H1 (cell line): ENCODE measurements around the gene RNF20. TPM values are rescaled to one million over a fixed set of nuclear protein-coding genes. Genes with fewer than 3 reads are reported as not detected.

Experiments used
- SIX5 ChIP-seq: IDR thresholded peaks from 2 replicates; pipeline ENCODE4 v1.6.1; 2011; ENCODE audit warnings: mild to moderate bottlenecking, low read depth, low read length
- polyA plus RNA-seq, 7 experiments: library from polyadenylated mRNA; depleted of rRNA in 3 of 7; stranded (reverse) in 5 of 7; unstranded in 2 of 7; fragments of >200 nt in 5 of 7; fragments of 200-250 nt in 2 of 7; gene quantifications; 1 replicate in 5 of 7; 2 replicates in 1 of 7; 4 replicates in 1 of 7; pipeline versions ENCODE4 v1.2.1 to v1.2.3, GENCODE V29; 2011 to 2013; ENCODE audit warnings: missing spikeins in 2 of 7, mixed read lengths in 2 of 7
- total RNA-seq: library from RNA; stranded (reverse); fragmentation: NEBNext Ultra II Directional; extraction: Animal tissue kit (Norgen Biotek cat#: 25700); gene quantifications from 2 replicates; pipeline ENCODE4 v1.2.1, GENCODE V29; 2021
- TF ChIP-seq, protein P1 (sequence below): fragments of 300-600 bp; sonication (generic); IDR thresholded peaks from 2 replicates; pipeline ENCODE4 v1.7.1; 2012; ENCODE audit warnings: low read length, moderate library complexity, mild to moderate bottlenecking, inconsistent platforms; ENCODE audit not compliant: insufficient replicate concordance
- TF ChIP-seq, protein P2 (sequence below), 3 experiments: IDR thresholded peaks; 1 replicate in 2 of 3; 2 replicates in 1 of 3; pipeline versions ENCODE4 v1.5.1 to v1.6.1; 2011; ENCODE audit warnings: low read length in 3 of 3, mild to moderate bottlenecking in 3 of 3, inconsistent platforms in 2 of 3, low read depth in 1 of 3, moderate library complexity in 1 of 3; ENCODE audit not compliant: insufficient read depth in 1 of 3; ENCODE audit errors: control extremely low read depth in 1 of 3
- TF ChIP-seq, protein P3 (sequence below): IDR thresholded peaks from 2 replicates; pipeline ENCODE4 v1.6.1; 2011; ENCODE audit warnings: low read length, improper control_type of control experiment

Gene RNF20
- total and polyA plus RNA-seq, 2 of the 8 experiments (the other 6 are each of a cell fraction or from before 2014, with no cell fraction given) = 9.4 to 65.2 TPM

DNA sequence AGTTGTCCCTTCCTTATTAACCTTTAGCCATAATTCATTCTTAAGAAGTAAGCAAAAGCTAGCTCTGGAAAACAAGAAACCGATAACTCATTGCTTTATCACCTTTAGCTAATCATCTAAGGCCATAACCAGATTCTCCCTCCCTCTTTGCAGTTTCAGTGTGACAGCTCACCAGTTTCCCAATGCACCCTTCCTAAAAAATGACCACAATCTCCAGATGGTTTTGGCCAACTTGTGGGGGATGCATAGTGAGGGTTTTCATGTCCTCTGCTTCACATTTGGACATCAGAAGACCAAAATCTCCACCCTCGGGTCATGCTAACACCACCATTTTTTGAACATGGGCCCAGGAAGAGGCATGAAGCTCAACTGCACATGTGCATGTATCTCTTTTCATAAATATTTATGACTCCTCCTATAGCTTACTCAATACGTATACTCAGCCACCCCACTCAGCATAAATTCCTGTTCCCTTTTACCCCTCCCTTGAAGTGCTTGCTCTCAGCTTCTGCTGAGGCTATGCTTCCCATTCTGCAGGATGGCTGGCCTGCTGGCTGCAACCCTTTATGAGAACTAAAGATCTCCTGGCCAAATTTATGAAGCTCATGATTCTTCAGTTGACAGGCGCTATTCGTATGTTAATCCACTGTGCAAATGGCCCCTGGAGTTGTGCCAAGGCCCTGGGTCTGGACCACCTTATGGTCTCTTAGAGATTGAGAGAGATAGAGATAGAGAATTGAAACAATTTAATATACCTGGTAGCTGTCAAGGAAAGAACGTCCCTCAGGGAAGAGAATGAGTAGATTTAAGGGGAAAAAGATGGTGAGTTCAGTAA lies 46.3 kb downstream of the RNF20 start (continued):
- TF ChIP-seq, protein P1, sequence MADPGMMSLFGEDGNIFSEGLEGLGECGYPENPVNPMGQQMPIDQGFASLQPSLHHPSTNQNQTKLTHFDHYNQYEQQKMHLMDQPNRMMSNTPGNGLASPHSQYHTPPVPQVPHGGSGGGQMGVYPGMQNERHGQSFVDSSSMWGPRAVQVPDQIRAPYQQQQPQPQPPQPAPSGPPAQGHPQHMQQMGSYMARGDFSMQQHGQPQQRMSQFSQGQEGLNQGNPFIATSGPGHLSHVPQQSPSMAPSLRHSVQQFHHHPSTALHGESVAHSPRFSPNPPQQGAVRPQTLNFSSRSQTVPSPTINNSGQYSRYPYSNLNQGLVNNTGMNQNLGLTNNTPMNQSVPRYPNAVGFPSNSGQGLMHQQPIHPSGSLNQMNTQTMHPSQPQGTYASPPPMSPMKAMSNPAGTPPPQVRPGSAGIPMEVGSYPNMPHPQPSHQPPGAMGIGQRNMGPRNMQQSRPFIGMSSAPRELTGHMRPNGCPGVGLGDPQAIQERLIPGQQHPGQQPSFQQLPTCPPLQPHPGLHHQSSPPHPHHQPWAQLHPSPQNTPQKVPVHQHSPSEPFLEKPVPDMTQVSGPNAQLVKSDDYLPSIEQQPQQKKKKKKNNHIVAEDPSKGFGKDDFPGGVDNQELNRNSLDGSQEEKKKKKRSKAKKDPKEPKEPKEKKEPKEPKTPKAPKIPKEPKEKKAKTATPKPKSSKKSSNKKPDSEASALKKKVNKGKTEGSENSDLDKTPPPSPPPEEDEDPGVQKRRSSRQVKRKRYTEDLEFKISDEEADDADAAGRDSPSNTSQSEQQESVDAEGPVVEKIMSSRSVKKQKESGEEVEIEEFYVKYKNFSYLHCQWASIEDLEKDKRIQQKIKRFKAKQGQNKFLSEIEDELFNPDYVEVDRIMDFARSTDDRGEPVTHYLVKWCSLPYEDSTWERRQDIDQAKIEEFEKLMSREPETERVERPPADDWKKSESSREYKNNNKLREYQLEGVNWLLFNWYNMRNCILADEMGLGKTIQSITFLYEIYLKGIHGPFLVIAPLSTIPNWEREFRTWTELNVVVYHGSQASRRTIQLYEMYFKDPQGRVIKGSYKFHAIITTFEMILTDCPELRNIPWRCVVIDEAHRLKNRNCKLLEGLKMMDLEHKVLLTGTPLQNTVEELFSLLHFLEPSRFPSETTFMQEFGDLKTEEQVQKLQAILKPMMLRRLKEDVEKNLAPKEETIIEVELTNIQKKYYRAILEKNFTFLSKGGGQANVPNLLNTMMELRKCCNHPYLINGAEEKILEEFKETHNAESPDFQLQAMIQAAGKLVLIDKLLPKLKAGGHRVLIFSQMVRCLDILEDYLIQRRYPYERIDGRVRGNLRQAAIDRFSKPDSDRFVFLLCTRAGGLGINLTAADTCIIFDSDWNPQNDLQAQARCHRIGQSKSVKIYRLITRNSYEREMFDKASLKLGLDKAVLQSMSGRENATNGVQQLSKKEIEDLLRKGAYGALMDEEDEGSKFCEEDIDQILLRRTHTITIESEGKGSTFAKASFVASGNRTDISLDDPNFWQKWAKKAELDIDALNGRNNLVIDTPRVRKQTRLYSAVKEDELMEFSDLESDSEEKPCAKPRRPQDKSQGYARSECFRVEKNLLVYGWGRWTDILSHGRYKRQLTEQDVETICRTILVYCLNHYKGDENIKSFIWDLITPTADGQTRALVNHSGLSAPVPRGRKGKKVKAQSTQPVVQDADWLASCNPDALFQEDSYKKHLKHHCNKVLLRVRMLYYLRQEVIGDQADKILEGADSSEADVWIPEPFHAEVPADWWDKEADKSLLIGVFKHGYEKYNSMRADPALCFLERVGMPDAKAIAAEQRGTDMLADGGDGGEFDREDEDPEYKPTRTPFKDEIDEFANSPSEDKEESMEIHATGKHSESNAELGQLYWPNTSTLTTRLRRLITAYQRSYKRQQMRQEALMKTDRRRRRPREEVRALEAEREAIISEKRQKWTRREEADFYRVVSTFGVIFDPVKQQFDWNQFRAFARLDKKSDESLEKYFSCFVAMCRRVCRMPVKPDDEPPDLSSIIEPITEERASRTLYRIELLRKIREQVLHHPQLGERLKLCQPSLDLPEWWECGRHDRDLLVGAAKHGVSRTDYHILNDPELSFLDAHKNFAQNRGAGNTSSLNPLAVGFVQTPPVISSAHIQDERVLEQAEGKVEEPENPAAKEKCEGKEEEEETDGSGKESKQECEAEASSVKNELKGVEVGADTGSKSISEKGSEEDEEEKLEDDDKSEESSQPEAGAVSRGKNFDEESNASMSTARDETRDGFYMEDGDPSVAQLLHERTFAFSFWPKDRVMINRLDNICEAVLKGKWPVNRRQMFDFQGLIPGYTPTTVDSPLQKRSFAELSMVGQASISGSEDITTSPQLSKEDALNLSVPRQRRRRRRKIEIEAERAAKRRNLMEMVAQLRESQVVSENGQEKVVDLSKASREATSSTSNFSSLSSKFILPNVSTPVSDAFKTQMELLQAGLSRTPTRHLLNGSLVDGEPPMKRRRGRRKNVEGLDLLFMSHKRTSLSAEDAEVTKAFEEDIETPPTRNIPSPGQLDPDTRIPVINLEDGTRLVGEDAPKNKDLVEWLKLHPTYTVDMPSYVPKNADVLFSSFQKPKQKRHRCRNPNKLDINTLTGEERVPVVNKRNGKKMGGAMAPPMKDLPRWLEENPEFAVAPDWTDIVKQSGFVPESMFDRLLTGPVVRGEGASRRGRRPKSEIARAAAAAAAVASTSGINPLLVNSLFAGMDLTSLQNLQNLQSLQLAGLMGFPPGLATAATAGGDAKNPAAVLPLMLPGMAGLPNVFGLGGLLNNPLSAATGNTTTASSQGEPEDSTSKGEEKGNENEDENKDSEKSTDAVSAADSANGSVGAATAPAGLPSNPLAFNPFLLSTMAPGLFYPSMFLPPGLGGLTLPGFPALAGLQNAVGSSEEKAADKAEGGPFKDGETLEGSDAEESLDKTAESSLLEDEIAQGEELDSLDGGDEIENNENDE = no peak
- TF ChIP-seq, protein P2, sequence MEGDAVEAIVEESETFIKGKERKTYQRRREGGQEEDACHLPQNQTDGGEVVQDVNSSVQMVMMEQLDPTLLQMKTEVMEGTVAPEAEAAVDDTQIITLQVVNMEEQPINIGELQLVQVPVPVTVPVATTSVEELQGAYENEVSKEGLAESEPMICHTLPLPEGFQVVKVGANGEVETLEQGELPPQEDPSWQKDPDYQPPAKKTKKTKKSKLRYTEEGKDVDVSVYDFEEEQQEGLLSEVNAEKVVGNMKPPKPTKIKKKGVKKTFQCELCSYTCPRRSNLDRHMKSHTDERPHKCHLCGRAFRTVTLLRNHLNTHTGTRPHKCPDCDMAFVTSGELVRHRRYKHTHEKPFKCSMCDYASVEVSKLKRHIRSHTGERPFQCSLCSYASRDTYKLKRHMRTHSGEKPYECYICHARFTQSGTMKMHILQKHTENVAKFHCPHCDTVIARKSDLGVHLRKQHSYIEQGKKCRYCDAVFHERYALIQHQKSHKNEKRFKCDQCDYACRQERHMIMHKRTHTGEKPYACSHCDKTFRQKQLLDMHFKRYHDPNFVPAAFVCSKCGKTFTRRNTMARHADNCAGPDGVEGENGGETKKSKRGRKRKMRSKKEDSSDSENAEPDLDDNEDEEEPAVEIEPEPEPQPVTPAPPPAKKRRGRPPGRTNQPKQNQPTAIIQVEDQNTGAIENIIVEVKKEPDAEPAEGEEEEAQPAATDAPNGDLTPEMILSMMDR (IDR thresholded peaks at IDR 0.05; ENCODE audit: control extremely low read depth in 1 of 3, insufficient read depth in 1 of 3, low read depth in 1 of 3, low read length in 3 of 3) = no peak
- TF ChIP-seq, protein P3, sequence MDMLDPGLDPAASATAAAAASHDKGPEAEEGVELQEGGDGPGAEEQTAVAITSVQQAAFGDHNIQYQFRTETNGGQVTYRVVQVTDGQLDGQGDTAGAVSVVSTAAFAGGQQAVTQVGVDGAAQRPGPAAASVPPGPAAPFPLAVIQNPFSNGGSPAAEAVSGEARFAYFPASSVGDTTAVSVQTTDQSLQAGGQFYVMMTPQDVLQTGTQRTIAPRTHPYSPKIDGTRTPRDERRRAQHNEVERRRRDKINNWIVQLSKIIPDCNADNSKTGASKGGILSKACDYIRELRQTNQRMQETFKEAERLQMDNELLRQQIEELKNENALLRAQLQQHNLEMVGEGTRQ = no peak
- TF ChIP-seq SIX5 = no peak
- TF ChIP-seq, all 59 proteins: peak for 0
